GM12878 (cell line): ENCODE results near the gene NISCH. TPM values are rescaled to one million over a fixed set of nuclear protein-coding genes. Genes with fewer than 3 reads are reported as not detected.

Experiments used
- ATAC-seq: fragments of 200-7000 bp; cut with Tn5 transposase; 3 replicates; pipeline ENCODE4 v1.9.1; 2020; ENCODE audit warnings: mild to moderate bottlenecking, moderate library complexity
- BruUV-seq: library from RNA; stranded (reverse); fragments of 400-500 nt; replicated peaks from 2 replicates; lab custom pipeline; 2021; lab: Mats Ljungman, UMichigan
- CTCF ChIA-PET: fragments of 300-600 bp; sonication (Branson Sonifier 250); formaldehyde crosslinking; extraction: SDS; loops from one replicate; lab custom pipeline; 2021; ENCODE audit warnings: inconsistent platforms; lab: Yijun Ruan, JAX
- POLR2A ChIA-PET: fragments of 350-600 bp; formaldehyde crosslinking; extraction: SDS; loops from one replicate; lab custom pipeline; 2021; ENCODE audit warnings: inconsistent platforms; lab: Charles Lee
- RAD21 ChIA-PET: fragments of 300-600 bp; sonication (Branson Sonifier 250); formaldehyde crosslinking; loops from one replicate; lab custom pipeline; 2023; ENCODE audit warnings: antibody characterized with exemption; ENCODE audit not compliant: unreplicated experiment; lab: Charles Lee
- SMC1A ChIA-PET: fragments of 300-600 bp; sonication (Branson Sonifier 250); formaldehyde crosslinking; loops from one replicate; lab custom pipeline; 2023; ENCODE audit not compliant: unreplicated experiment, uncharacterized antibody; lab: Charles Lee
- DNase-seq: peaks from one replicate; pipeline ENCODE4 v3.0.0-alpha.2; 2011; ENCODE audit warnings: low read depth, low spot score
- FAIRE-seq: peaks from 3 replicates; lab custom pipeline; 2011; peaks lifted over from hg19 to GRCh38; lab: Jason Lieb, UNC
- H2AFZ ChIP-seq: 2 replicates; pipeline ENCODE4 v1.6.0; 2011; ENCODE audit warnings: low read depth, low read length, control low read depth; ENCODE audit not compliant: control insufficient read depth
- H3K27ac ChIP-seq: 2 replicates; pipeline ENCODE4 v1.5.1; 2011; ENCODE audit warnings: control low read depth; ENCODE audit not compliant: control insufficient read depth, insufficient read depth
- H3K27me3 ChIP-seq, 2 experiments: replicated peaks in 1 of 2; 2 replicates each; pipeline versions ENCODE4 v1.6.0 to v1.6.1; 2011; ENCODE audit warnings: low read length in 1 of 2; ENCODE audit not compliant: control insufficient read depth in 2 of 2, insufficient read depth in 2 of 2
- H3K36me3 ChIP-seq, 2 experiments: 2 replicates each; pipeline ENCODE4 v1.5.1; 2011; ENCODE audit warnings: low read length in 1 of 2; ENCODE audit not compliant: control insufficient read depth in 2 of 2, insufficient read depth in 2 of 2
- H3K4me1 ChIP-seq: 2 replicates; pipeline ENCODE4 v1.6.1; 2011; ENCODE audit warnings: mild to moderate bottlenecking, low read length, moderate library complexity, mixed read lengths; ENCODE audit not compliant: control insufficient read depth, insufficient read depth
- H3K4me2 ChIP-seq: 2 replicates; pipeline ENCODE4 v1.6.0; 2011; ENCODE audit warnings: control low read depth; ENCODE audit not compliant: control insufficient read depth, insufficient read depth
- H3K4me3 ChIP-seq: fragments of 200-600 bp; sonication (generic); 2 replicates; pipeline ENCODE4 v1.5.1; 2016
- H3K79me2 ChIP-seq: 2 replicates; pipeline ENCODE4 v1.6.0; 2011; ENCODE audit warnings: low read length; ENCODE audit not compliant: control insufficient read depth, insufficient read depth
- H3K9ac ChIP-seq: 2 replicates; pipeline ENCODE4 v1.8.0; 2011; ENCODE audit warnings: low read length, control low read depth, mixed read lengths; ENCODE audit not compliant: control insufficient read depth, insufficient read depth
- H3K9me3 ChIP-seq: replicated peaks from 3 replicates; pipeline ENCODE4 v1.5.1; 2011; ENCODE audit warnings: mild to moderate bottlenecking, low read length; ENCODE audit not compliant: control insufficient read depth, insufficient read depth
- H4K20me1 ChIP-seq: 2 replicates; pipeline ENCODE4 v1.6.0; 2011; ENCODE audit not compliant: control insufficient read depth, insufficient read depth
- BCL3 ChIP-seq: IDR thresholded peaks from 2 replicates; pipeline ENCODE4 v1.6.1; 2011; ENCODE audit warnings: borderline replicate concordance, low read depth, mild to moderate bottlenecking, moderate library complexity, low read length; ENCODE audit not compliant: insufficient read depth, poor library complexity, severe bottlenecking
- KLF5 ChIP-seq: fragments of 450-650 bp; IDR thresholded peaks from 2 replicates; pipeline ENCODE4 v1.6.1; 2014; ENCODE audit warnings: mild to moderate bottlenecking; ENCODE audit not compliant: partially characterized antibody
- POLR2AphosphoS2 ChIP-seq: IDR thresholded peaks from 2 replicates; pipeline ENCODE4 v1.6.1; 2011; ENCODE audit warnings: low read depth, mild to moderate bottlenecking, low read length, improper control_type of control experiment, moderate library complexity
- STAT3 ChIP-seq: IDR thresholded peaks from 2 replicates; pipeline ENCODE4 v1.6.1; 2011; ENCODE audit warnings: low read depth, low read length, improper control_type of control experiment
- TBL1XR1 ChIP-seq: IDR thresholded peaks from 2 replicates; pipeline ENCODE4 v1.6.1; 2012; ENCODE audit warnings: low read depth, low read length, improper control_type of control experiment
- TCF3 ChIP-seq: IDR thresholded peaks from 2 replicates; pipeline ENCODE4 v1.6.1; 2012; ENCODE audit warnings: low read depth, mild to moderate bottlenecking, low read length, borderline replicate concordance; ENCODE audit not compliant: insufficient read depth
- ZBTB33 ChIP-seq: fragments of 450-650 bp; IDR thresholded peaks from 2 replicates; pipeline ENCODE4 v1.6.1; 2017; ENCODE audit warnings: mild to moderate bottlenecking
- ZNF687 ChIP-seq: fragments of 450-650 bp; IDR thresholded peaks from 2 replicates; pipeline ENCODE4 v1.6.1; 2017; ENCODE audit warnings: mild to moderate bottlenecking, moderate library complexity
- WGBS: methylation state at CpG from one replicate; pipeline ENCODE4 v1.1.6; 2016; ENCODE audit warnings: low lambda C conversion rate; ENCODE audit not compliant: insufficient replicate concordance, insufficient coverage; ENCODE audit errors: missing lambda C conversion rate; 5-methylcytosine and 5-hydroxymethylcytosine counted together
- in situ Hi-C: fragments of 300-500 bp; cut with MboI; formaldehyde crosslinking; loops from 9 replicates; pipeline ENCODE4 v1.14.3; 2018; ENCODE audit warnings: mixed read lengths
- intact Hi-C: fragments of 100-400 bp; cut with micrococcal nuclease; formaldehyde crosslinking; loops from one replicate; pipeline ENCODE4 v1.14.2; 2022; ENCODE audit not compliant: unreplicated experiment
- polyA plus RNA-seq, 11 experiments: library from polyadenylated mRNA; depleted of rRNA in 4 of 11; unstranded in 6 of 11; stranded (reverse) in 5 of 11; fragments of >200 nt; fragmentation: Nextera tagmentation in 4 of 11; fragmentation: Illumina TruSeq in 1 of 11; extraction: Ambion mirVana in 4 of 11; extraction: Trizol in 1 of 11; gene quantifications; 1 replicate in 1 of 11; 2 replicates in 10 of 11; pipeline versions ENCODE4 v1.2.1 to v1.2.3, GENCODE V29; 2011 to 2016; ENCODE audit warnings: inconsistent platforms in 2 of 11, missing spikeins in 2 of 11, low read depth in 1 of 11
- total RNA-seq, 4 experiments: library from RNA; depleted of rRNA in 3 of 4; stranded (reverse); fragments of >200 nt in 3 of 4; fragmentation: Illumina TruSeq in 1 of 4; extraction: Trizol in 1 of 4; gene quantifications; 2 replicates each; pipeline versions ENCODE4 v1.2.1 to v1.2.3, GENCODE V29; 2013 to 2021

Gene NISCH
- total and polyA plus RNA-seq, 10 of the 15 experiments (the other 5 are each of a cell fraction or from before 2014, with no cell fraction given) = 0.76 to 52.5 (median 24.6) TPM

- TF ChIP-seq ZBTB33 = no peak
- no peak for TF ChIP-seq STAT3
- no peak for TF ChIP-seq POLR2AphosphoS2
- no peak for TF ChIP-seq TCF3
- TF ChIP-seq, all 136 proteins: peak for 0
Observed at GRCh38 chr3:52529376-52530333, 74.3 kb downstream of the NISCH start (continued).

GRCh38 chr3:52530918-52531826 lies 75.8 kb downstream of the NISCH start:
- Histone ChIP-seq H3K4me2 (peak overlapping the region; percentile 92), H3K4me1 (peaks cover 13% of the 10 kb centered on the region), H3K79me2 (peaks cover 27% of the 10 kb centered on the region), H3K27me3 (no peaks in the 10 kb centered on the region), H3K9me3 (no peaks in the 10 kb centered on the region), H4K20me1 (no peaks in the 10 kb centered on the region), H3K4me3 (peak overlapping the region; percentile 81), H2AFZ (no peak overlapping the region), H3K9ac (peak overlapping the region; percentile 74; the same call in 1 of the 2 replicates), H3K27ac (no peak overlapping the region), H3K36me3 (peaks cover 0 to 10% of the 10 kb centered on the region in 2 experiments; a peak in 2 of 4 replicates)
- ChIA-PET POLR2A (no interaction called here), RAD21 (no interaction called here), CTCF (no interaction called here), SMC1A (no interaction called here)
- FAIRE-seq (no peak), ATAC-seq (no peak), DNase-seq (no peak)
- WGBS = 90% methylated on average over 10 of the region's 10 CpGs
- BruUV-seq = no TSS peak
- intact Hi-C loops = no loop called here
- in situ Hi-C loops = no loop called here
- TF ChIP-seq ZNF687 (no peak), TBL1XR1 (no peak), BCL3 (no peak), KLF5 (no peak)
